KOPT-K1 (cell line): Measurements from ENCODE around the gene SLX4IP.

ENCODE experiments used
- H3K27ac ChIP-seq: fragments of 200-600 bp; sonication (generic); 2 replicates; pipeline ENCODE4 v1.5.1; 2016; ENCODE audit warnings: antibody characterized with exemption, mild to moderate bottlenecking, low read depth, low read length; ENCODE audit not compliant: poor library complexity, severe bottlenecking
- H3K36me3 ChIP-seq: fragments of 200-600 bp; sonication (generic); 2 replicates; pipeline ENCODE4 v1.5.1; 2017; ENCODE audit warnings: antibody characterized with exemption, mild to moderate bottlenecking, low read length, moderate library complexity; ENCODE audit not compliant: insufficient read depth
- H3K9me3 ChIP-seq: fragments of 200-600 bp; sonication (generic); 2 replicates; pipeline ENCODE4 v1.5.1; 2017; ENCODE audit warnings: antibody characterized with exemption, low read length, mild to moderate bottlenecking; ENCODE audit not compliant: insufficient read depth, poor library complexity, severe bottlenecking

Gene SLX4IP

GRCh38 chr20:10622657-10623418, 187.7 kb downstream of the SLX4IP start:
- Histone ChIP-seq H3K36me3 (peaks cover 13% of the 10 kb centered on the region; the same call in 1 of the 2 replicates), H3K27ac (no peak overlapping the region), H3K9me3 (no peaks in the 10 kb centered on the region)

GRCh38 chr20:10625641-10626040, 190.5 kb downstream of the SLX4IP start:
- H3K9me3 ChIP-seq: no peaks in the 10 kb centered on the region
- no peak overlapping the region for H3K27ac ChIP-seq
- peaks cover 22% of the 10 kb centered on the region; the same call in 1 of the 2 replicates for H3K36me3 ChIP-seq

GRCh38 chr20:10626896-10627295, 191.8 kb downstream of the SLX4IP start:
- H3K9me3 ChIP-seq: no peaks in the 10 kb centered on the region
- H3K36me3 ChIP-seq: peaks cover 22% of the 10 kb centered on the region; the same call in 1 of the 2 replicates
- H3K27ac ChIP-seq: no peak overlapping the region

DNA sequence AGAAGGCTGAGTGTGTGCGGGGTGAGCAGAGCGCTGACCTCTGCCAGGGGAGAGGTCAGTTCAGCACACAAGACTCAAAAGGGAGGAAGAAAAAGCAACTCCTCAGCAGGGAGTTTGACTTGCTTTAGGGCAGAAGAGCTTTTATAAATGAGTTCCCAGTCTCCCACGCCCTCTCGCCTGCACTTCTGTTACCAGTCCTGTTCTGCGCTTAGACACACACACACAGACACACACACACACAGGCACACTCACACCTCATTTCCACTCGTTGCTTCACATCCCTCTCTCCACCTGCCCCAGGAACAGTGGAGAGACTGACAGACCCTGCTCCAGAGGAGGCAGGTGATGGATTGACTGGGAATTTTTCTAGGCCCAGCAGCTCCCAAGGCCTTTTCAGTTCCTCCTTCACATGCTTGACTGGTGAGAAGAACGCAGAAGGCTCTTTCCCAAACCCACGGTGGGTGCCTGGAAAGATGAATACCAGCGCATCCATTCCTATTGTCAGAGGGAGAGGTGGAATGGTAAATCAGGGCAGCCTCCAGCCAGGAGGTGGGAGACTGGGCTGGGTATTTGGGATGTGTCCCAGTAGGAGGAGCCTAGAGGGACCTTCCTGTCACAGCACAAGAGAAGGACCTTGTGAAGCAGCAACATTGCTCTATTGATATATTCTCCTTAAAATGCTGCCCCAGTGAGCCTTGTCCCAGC, 195.0 kb downstream of the SLX4IP start:
- Histone ChIP-seq H3K27ac (no peak overlapping the region), H3K9me3 (no peaks in the 10 kb centered on the region), H3K36me3 (peaks cover 9% of the 10 kb centered on the region; the same call in 1 of the 2 replicates)

DNA sequence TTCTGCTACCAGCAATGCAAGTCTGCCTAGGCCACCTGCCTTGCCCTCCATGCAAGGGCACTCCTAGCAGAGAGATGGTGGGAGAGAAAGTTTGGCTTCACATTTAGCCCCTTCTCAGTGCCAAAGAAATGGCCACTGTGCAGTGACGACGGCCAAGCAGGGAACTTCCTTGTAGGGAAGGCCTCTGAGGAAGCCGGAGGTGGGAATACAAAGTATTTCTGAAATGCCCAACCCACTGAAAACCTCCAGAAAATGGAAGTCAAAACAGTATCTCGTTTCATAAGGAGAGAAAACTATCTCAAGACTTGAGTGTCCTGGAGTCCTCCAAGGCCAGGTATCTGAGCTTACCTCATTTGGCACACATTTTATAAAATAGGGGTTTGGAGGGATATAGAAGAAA, 196.0 kb downstream of the SLX4IP start:
- H3K9me3 ChIP-seq: no peaks in the 10 kb centered on the region
- H3K36me3 ChIP-seq: peaks cover 9% of the 10 kb centered on the region; the same call in 1 of the 2 replicates
- no peak overlapping the region for H3K27ac ChIP-seq

DNA sequence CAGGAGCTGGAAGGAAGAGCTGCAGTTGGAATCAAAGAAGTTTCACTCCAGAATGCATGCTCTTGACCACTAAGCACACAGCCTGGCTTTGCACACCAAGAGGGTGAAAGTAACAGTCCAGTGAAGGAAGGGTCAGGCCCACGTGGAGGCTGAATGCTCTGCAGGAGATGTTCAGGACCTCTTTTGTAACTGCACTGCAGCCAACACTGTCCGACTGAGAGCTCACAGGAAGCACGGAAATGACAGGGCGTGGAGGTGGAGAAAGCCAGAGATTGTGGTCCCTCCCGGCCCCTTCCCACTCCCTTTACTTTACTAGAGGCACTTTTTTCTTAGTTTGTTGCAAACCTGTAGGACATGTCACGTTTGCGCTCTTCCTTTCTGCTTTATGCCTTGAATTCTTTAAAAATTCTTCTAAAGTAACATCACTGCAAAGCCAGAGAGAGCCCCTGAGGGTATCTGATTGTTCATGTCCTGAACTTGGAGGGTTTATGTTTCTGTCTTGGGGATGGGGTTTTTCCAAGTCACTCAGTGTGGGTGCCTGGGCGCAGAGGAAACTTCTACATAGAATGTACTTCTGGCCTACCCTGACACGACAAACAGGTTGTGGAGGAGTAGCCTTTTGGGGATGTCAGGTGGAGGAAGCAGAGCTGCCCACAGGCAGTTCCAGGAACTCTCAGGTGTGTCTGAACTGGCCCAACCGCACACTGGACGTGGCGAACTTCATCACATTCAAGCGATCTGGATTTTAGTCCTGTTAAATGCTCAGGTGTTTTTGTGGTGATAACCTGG, 197.8 kb downstream of the SLX4IP start:
- Histone ChIP-seq H3K36me3 (peaks cover 9% of the 10 kb centered on the region; the same call in 1 of the 2 replicates), H3K9me3 (no peaks in the 10 kb centered on the region), H3K27ac (no peak overlapping the region)

DNA sequence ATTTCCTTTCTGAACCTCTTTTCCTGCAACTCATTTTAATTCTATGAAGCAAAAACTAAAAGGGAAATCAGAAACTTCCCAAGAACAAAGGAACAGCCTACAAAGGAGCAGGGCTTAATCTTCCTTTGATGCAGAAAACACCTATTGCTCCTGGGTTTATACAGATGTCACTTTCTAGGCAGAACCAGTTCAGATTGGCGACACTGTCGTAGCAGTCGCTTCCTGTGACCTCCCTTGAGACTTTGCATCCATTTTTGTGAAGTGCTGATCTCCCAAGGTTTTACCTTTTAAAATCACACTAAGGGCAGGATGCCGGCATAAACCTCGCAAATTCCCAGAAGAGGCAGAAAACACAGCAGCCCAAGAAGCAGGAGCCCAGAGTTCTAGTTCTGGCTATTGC, 198.6 kb downstream of the SLX4IP start:
- Histone ChIP-seq H3K27ac (no peak overlapping the region), H3K9me3 (no peaks in the 10 kb centered on the region), H3K36me3 (peaks cover 9% of the 10 kb centered on the region; the same call in 1 of the 2 replicates)

GRCh38 chr20:10634211-10634610, 199.1 kb downstream of the SLX4IP start:
- H3K36me3 ChIP-seq: peaks cover 9% of the 10 kb centered on the region; the same call in 1 of the 2 replicates
- H3K27ac ChIP-seq: no peak overlapping the region
- no peaks in the 10 kb centered on the region for H3K9me3 ChIP-seq

- no peak overlapping the region for H3K27ac ChIP-seq
- peaks cover 7% of the 10 kb centered on the region; the same call in 1 of the 2 replicates for H3K36me3 ChIP-seq
- H3K9me3 ChIP-seq: no peaks in the 10 kb centered on the region
Measured at GRCh38 chr20:10634683-10635411, 199.7 kb downstream of the SLX4IP start.

DNA sequence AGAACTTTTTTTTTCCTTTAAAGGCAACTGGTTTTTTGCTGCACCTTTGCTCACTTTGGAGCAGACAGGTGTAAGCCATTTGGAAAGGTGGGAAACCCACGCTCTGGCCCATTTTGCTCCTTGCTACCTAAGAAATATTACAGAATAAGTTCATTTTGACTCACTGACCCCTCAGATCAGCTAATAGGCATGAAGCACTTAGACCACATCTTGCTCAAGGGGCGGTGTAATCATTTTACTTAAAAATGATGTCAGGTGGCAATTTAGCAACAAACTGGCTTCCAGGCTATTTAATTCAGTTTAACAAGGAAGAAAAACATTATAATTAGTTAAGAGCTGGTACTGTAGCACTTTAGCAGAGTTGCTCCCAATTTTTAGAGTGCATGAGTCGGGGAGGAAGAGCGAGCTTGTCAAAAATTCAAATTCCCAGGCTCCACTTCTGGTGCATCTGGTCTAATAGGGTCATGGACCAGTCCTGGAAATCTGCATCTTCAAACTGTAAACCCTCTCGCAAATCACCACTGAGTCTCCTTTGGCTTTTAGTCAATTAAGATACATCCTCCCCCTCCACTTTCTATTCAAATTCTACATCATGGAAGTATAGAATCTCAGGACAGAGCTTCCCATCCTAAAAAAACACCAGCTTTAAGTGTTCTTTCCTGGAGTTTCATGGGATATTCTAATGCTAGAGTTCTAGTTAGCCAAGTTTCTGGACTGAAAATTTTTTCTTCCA, 200.5 kb downstream of the SLX4IP start:
- no peak overlapping the region for H3K27ac ChIP-seq

GRCh38 chr20:10636326-10636818, 201.3 kb downstream of the SLX4IP start:
- H3K27ac ChIP-seq: no peak overlapping the region
- H3K9me3 ChIP-seq: no peaks in the 10 kb centered on the region
- no peaks in the 10 kb centered on the region for H3K36me3 ChIP-seq

More for the DNA sequence above, 200.5 kb downstream of the SLX4IP start:
- no peaks in the 10 kb centered on the region for H3K9me3 ChIP-seq
- H3K36me3 ChIP-seq: no peaks in the 10 kb centered on the region

DNA sequence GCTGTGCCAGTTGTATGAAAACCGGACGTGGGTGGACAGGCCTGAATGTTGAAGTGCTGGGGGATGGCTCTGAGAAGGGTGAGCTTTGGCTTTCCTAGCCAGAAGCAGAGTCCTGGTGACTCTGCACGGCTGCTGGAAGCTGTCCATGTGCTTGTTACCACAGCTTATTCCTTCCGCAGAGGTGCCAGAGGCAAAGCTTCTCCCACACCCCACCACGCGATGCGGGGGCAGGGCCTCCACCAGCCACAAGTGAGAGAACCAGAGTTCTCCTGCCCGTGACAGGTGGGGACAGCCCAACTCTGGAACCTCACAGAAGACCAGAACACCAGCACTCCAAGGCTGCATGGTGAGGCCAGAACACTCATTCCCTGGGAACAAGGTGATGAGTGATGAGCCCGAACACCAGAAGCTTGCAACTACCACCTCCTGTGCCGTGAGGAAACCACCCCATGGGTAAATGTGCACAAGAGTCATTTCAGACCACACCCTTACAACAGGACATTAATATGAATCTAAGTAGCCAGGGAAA, 202.0 kb downstream of the SLX4IP start:
- no peaks in the 10 kb centered on the region for H3K9me3 ChIP-seq
- no peaks in the 10 kb centered on the region for H3K36me3 ChIP-seq
- no peak overlapping the region for H3K27ac ChIP-seq

GRCh38 chr20:10637563-10637962, 202.5 kb downstream of the SLX4IP start:
- H3K9me3 ChIP-seq: no peaks in the 10 kb centered on the region
- H3K27ac ChIP-seq: no peak overlapping the region
- H3K36me3 ChIP-seq: no peaks in the 10 kb centered on the region
